Upper lobe of right lung (tissue), 1 donor: ENCODE measurements around the gene ZG16B. TPM values are rescaled to one million over a fixed set of nuclear protein-coding genes. Genes with fewer than 3 reads are reported as not detected.

ENCODE experiments used
- ATAC-seq: fragments of 200-7000 bp; cut with Tn5 transposase; one replicate; pipeline ENCODE4 v1.9.1; 2020; ENCODE audit warnings: mild to moderate bottlenecking, moderate library complexity
- DNase-seq: peaks from one replicate; pipeline ENCODE4 v3.0.0-alpha.2; 2020
- H3K27ac ChIP-seq: fragments of 200-600 bp; one replicate; pipeline ENCODE4 v1.8.0; 2022
- H3K27me3 ChIP-seq: fragments of 200-600 bp; one replicate; pipeline ENCODE4 v1.8.0; 2022; ENCODE audit warnings: mild to moderate bottlenecking
- H3K36me3 ChIP-seq: fragments of 200-600 bp; one replicate; pipeline ENCODE4 v1.8.0; 2022
- H3K4me1 ChIP-seq: fragments of 200-600 bp; one replicate; pipeline ENCODE4 v1.8.0; 2022
- H3K4me3 ChIP-seq: fragments of 200-600 bp; one replicate; pipeline ENCODE4 v1.8.0; 2022; ENCODE audit warnings: mild to moderate bottlenecking
- H3K9me3 ChIP-seq: fragments of 200-600 bp; one replicate; pipeline ENCODE4 v1.8.0; 2022
- intact Hi-C: fragments of 100-400 bp; cut with DNase I; formaldehyde crosslinking; loops from one replicate; pipeline ENCODE4 v1.11.0; 2022
- total RNA-seq: library from RNA; stranded (reverse); fragmentation: NEBNext Ultra II Directional; extraction: Animal tissue kit (Norgen Biotek cat#: 25700); gene quantifications from one replicate; pipeline ENCODE4 v1.2.1, GENCODE V29; 2021
- TF ChIP-seq, protein P1 (sequence below): fragments of 200-600 bp; IDR thresholded peaks from one replicate; pipeline ENCODE4 v1.8.0; 2022; ENCODE audit warnings: antibody characterized with exemption
- donor health status: DM: no; HTN: yes; CAD: no; lungs with severe emphysema.

Gene ZG16B
- total RNA-seq, 1 donor from 2014 or later, result not detected

DNA sequence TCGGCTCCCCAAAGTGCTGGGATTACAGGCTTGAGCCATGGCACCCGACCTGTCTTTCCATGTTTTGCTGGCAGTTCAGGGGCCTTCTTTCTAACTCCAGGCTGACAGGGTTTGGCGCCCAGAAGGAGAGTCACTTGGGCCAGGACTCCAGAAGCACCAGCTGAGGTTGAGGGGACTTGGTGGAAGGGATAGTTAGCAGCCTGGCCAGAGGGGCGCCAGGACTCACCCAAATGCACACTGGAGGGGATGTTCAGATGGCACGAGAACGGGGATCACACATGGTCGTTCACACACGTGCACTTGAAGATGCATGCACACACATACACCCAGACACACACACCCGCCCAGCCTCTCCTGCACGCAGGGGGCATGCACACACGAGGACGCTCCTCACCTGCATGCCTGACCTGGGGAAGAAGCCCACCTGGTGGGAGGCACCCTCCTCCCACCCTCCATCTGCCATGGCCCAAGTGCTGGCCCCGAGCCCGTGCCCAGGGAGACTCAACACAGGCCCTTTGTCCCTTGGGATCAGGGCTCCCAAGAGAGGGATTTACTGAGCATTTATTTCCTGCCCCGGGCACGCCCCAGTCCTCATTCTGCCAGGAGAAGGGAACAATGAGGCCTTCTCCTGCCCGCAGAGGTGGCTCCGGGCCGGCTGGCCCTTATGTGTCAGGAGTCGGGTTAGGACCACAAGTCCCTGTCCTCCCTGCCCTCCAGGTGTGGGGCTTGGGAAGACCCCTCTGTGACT is 15.4 kb upstream of the ZG16B start:
- H3K27me3 ChIP-seq, result peaks cover 19% of the 10 kb centered on the region

DNA sequence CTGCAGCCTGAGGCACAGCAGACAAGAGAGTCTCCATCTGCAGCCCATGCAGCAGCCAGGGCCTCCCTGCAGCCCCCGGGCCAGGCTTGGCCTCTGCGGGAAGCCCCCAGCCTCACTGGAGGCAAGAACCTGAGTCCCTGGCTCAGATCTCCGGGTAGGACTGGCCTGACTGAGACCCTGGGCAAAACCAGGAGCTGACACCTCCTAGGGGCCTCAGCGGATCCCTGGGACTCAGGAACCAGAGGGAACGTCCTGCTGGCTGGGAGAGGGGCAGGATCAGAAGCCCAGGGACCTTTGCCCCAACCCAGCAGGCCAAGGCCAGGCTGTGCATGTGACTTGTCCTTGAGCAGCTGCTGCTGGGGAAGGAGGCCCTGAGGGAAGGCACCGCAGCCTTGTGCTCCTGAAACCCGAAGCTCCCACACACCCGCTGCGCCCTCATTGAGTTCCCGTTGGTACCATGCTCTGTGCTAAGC is 14.8 kb upstream of the ZG16B start:
- DNase-seq (peak; percentile 69), ATAC-seq (peak; percentile 62)
- no peaks in the 10 kb centered on the region for H3K4me1 ChIP-seq
- no peak overlapping the region for H3K4me3 ChIP-seq
- no peak overlapping the region for H3K27ac ChIP-seq
- peaks cover 17% of the 10 kb centered on the region for H3K27me3 ChIP-seq
- intact Hi-C loops, result no loop called here
- no peaks in the 10 kb centered on the region for H3K9me3 ChIP-seq
- no peaks in the 10 kb centered on the region for H3K36me3 ChIP-seq
- TF ChIP-seq, protein P1, sequence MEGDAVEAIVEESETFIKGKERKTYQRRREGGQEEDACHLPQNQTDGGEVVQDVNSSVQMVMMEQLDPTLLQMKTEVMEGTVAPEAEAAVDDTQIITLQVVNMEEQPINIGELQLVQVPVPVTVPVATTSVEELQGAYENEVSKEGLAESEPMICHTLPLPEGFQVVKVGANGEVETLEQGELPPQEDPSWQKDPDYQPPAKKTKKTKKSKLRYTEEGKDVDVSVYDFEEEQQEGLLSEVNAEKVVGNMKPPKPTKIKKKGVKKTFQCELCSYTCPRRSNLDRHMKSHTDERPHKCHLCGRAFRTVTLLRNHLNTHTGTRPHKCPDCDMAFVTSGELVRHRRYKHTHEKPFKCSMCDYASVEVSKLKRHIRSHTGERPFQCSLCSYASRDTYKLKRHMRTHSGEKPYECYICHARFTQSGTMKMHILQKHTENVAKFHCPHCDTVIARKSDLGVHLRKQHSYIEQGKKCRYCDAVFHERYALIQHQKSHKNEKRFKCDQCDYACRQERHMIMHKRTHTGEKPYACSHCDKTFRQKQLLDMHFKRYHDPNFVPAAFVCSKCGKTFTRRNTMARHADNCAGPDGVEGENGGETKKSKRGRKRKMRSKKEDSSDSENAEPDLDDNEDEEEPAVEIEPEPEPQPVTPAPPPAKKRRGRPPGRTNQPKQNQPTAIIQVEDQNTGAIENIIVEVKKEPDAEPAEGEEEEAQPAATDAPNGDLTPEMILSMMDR, result no peak

More for the DNA sequence above, 15.4 kb upstream of the ZG16B start:
- Histone ChIP-seq H3K9me3 (no peaks in the 10 kb centered on the region), H3K36me3 (no peaks in the 10 kb centered on the region), H3K4me1 (no peaks in the 10 kb centered on the region), H3K4me3 (no peak overlapping the region), H3K27ac (no peak overlapping the region)
- intact Hi-C loops, result no loop called here
- ATAC-seq (no peak), DNase-seq (peak; percentile 48)
- TF ChIP-seq, protein P1, result no peak

DNA sequence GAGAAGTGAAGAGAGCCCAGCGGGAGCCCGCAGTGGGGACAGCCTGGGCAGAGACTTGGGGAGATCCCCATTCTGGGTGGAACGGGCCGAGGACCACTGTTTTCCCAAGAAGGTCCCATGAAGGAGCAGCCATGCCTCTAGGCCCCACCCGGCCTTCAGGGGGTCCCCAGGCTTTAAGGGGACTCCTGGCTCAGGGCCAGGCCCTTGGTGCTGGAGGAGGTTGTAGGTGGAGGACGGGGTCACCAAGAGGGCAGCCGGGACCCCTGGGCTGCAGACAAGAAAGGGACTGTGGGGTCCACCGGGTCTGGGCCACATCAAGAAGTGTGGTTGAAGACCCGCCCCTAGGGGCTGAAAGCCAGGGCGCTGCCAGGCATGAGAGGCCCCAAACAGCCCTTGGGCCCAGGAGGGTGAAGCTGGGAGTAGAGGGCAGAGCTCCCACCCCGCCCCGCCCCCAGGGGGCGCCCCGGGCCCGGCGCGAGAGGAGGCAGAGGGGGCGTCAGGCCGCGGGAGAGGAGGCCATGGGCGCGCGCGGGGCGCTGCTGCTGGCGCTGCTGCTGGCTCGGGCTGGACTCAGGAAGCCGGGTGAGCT is 13.3 kb upstream of the ZG16B start, which contains the start of gene PRSS21:
Gene PRSS21, plus strand, starts transcription at position 487 of the 589 bp plus-strand sequence. Its CDS starts 32 bp downstream, at position 519.
- Histone ChIP-seq H3K4me1 (no peaks in the 10 kb centered on the region), H3K27ac (no peak within 1 kb of the TSS), H3K9me3 (no peaks in the 10 kb centered on the region), H3K4me3 (peak within 1 kb of the TSS; percentile 1), H3K27me3 (peaks cover 14% of the 10 kb centered on the region), H3K36me3 (no peaks in the 10 kb centered on the region)
- DNase-seq (peak; percentile 64), ATAC-seq (peak; percentile 39)
- intact Hi-C loops, result no loop called here
- TF ChIP-seq, protein P1, result peak; percentile 5

DNA sequence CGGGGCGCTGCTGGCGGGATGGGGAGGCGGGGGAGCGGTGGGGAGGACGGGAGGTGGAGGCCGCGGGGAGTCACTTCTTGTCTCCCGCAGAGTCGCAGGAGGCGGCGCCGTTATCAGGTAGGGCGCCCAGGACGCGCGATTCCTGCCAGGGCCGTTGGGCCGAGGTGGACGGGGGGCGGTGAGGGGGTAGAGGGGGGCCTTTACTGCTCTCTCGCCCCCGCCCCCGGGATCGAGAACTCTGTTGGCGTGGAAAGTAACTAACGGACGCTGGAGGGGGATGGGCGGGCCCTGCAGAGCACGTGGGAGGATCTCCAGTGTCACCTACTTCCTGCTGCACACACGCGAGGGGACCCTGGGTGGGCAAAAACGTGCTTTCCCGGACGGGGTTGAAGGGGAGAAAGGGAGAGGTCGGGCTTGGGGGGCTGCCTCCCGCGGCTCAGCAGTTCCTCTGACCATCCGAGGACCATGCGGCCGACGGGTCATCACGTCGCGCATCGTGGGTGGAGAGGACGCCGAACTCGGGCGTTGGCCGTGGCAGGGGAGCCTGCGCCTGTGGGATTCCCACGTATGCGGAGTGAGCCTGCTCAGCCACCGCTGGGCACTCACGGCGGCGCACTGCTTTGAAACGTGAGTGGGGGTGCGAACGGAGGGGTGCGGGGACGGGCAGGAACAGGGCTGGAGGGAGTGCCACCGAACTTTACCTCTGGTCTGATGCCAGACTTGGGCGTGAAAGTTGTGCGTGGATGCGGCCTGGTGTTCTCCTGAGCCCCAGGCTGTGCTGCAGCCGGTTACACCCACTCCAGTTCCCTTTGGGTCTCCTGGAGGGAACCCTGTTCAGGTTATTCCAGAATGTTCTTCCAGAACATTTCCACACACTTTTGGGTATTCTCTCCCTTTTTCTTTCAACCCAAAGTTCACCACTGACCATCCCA is 12.5 kb upstream of the ZG16B start:
- Histone ChIP-seq H3K9me3 (no peaks in the 10 kb centered on the region), H3K27ac (no peak overlapping the region), H3K36me3 (no peaks in the 10 kb centered on the region), H3K27me3 (peaks cover 14% of the 10 kb centered on the region), H3K4me1 (no peaks in the 10 kb centered on the region), H3K4me3 (peak overlapping the region; percentile 1)
- ATAC-seq (peak; percentile 5), DNase-seq (peak; percentile 64)
- intact Hi-C loops, result no loop called here
- TF ChIP-seq, protein P1, result no peak

DNA sequence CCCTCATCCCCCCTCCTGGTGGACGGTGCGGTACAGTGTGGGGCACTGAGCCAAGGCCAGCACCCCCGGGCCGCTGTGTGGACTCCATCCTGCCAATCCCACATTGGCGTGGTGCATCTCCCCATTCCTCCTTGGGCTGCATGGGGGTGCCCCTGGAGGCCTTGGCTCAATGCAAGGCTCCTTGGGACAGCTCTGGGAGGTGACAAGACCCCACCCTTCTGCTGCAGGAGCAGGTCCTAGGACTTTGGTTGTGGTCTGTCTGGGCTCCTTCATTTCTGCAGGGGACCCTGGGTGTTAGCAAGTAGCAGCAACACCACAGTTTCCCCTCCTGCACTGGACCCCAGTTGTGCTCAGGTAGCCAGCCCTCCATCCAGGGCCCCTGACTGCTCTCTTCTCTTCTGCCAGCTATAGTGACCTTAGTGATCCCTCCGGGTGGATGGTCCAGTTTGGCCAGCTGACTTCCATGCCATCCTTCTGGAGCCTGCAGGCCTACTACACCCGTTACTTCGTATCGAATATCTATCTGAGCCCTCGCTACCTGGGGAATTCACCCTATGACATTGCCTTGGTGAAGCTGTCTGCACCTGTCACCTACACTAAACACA is 11.7 kb upstream of the ZG16B start:
- ATAC-seq, result no peak
- no peak overlapping the region for H3K27ac ChIP-seq
- H3K36me3 ChIP-seq, result no peaks in the 10 kb centered on the region
- no peaks in the 10 kb centered on the region for H3K4me1 ChIP-seq
- peaks cover 11% of the 10 kb centered on the region for H3K27me3 ChIP-seq
- intact Hi-C loops, result no loop called here
- no peaks in the 10 kb centered on the region for H3K9me3 ChIP-seq
- TF ChIP-seq, protein P1, result no peak
- H3K4me3 ChIP-seq, result no peak overlapping the region
- peak; percentile 43 for DNase-seq
